HL-60 (cell line): ENCODE data around the gene WIZ.

Experiments
- CTCF ChIP-seq: IDR thresholded peaks from one replicate; pipeline ENCODE4 v1.5.1; 2011; ENCODE audit warnings: low read length, control low read depth, inconsistent platforms; ENCODE audit not compliant: insufficient read depth
- POLR2AphosphoS5 ChIP-seq: IDR thresholded peaks from 2 replicates; pipeline ENCODE4 v1.6.1; 2012; ENCODE audit warnings: low read depth
- SPI1 ChIP-seq: IDR thresholded peaks from 2 replicates; pipeline ENCODE4 v1.6.1; 2012; ENCODE audit warnings: low read depth, mild to moderate bottlenecking, borderline replicate concordance

- TF ChIP-seq CTCF, result no peak
- no peak for TF ChIP-seq POLR2AphosphoS5
- no peak for TF ChIP-seq SPI1
These were observed 77.3 kb downstream of the WIZ start for GRCh38 chr19:15372470-15372869.
